H9 (cell line): ENCODE measurements around the gene CHPF. TPM values are rescaled to one million over a fixed set of nuclear protein-coding genes. Genes with fewer than 3 reads are reported as not detected.
A peak's percentile ranks its signal among the peaks of the same experiment; 100 is the strongest.

Experiments used
- DNase-seq: peaks from one replicate; pipeline ENCODE4 v3.0.0-alpha.2; 2017
- H2AFZ ChIP-seq: one replicate; pipeline ENCODE4 v1.6.1; 2013; ENCODE audit warnings: mild to moderate bottlenecking, low read length, control low read depth, moderate library complexity
- H2AK5ac ChIP-seq: 2 replicates; pipeline ENCODE4 v1.6.1; 2013; ENCODE audit warnings: low read length, control low read depth, mixed read lengths; ENCODE audit not compliant: insufficient read length
- H2BK120ac ChIP-seq: one replicate; pipeline ENCODE4 v1.6.1; 2013; ENCODE audit warnings: low read depth, mild to moderate bottlenecking, low read length, control low read depth, inconsistent platforms; ENCODE audit not compliant: poor library complexity, severe bottlenecking
- H2BK12ac ChIP-seq: 2 replicates; pipeline ENCODE4 v1.6.1; 2013; ENCODE audit warnings: low read length, control low read depth, mixed read lengths, low read depth; ENCODE audit not compliant: insufficient read length
- H2BK15ac ChIP-seq: 2 replicates; pipeline ENCODE4 v1.6.1; 2013; ENCODE audit warnings: low read depth, low read length, control low read depth
- H2BK20ac ChIP-seq: one replicate; pipeline ENCODE4 v1.6.1; 2013; ENCODE audit warnings: low read depth, mild to moderate bottlenecking, low read length, control low read depth, inconsistent platforms; ENCODE audit not compliant: poor library complexity, severe bottlenecking
- H2BK5ac ChIP-seq: 2 replicates; pipeline ENCODE4 v1.6.1; 2013; ENCODE audit warnings: low read length, control low read depth, mixed read lengths; ENCODE audit not compliant: insufficient read length
- H3K14ac ChIP-seq: 2 replicates; pipeline ENCODE4 v1.6.1; 2013; ENCODE audit warnings: low read length, control low read depth; ENCODE audit not compliant: insufficient read depth
- H3K18ac ChIP-seq: 2 replicates; pipeline ENCODE4 v1.6.1; 2013; ENCODE audit warnings: low read depth, mild to moderate bottlenecking, mixed read lengths, low read length, control low read depth; ENCODE audit not compliant: insufficient read length
- H3K23ac ChIP-seq: 2 replicates; pipeline ENCODE4 v1.6.1; 2013; ENCODE audit warnings: low read length, control low read depth, mixed read lengths, low read depth; ENCODE audit not compliant: insufficient read length
- H3K23me2 ChIP-seq: 2 replicates; pipeline ENCODE4 v1.6.1; 2013; ENCODE audit warnings: low read depth, mild to moderate bottlenecking, mixed read lengths, low read length, control low read depth; ENCODE audit not compliant: insufficient read length, poor library complexity, severe bottlenecking
- H3K27ac ChIP-seq: 2 replicates; pipeline ENCODE4 v1.5.1; 2013; ENCODE audit warnings: low read length, control low read depth, mixed read lengths, low read depth; ENCODE audit not compliant: insufficient read length
- H3K27me3 ChIP-seq: 2 replicates; pipeline ENCODE4 v1.6.1; 2013; ENCODE audit warnings: low read length, control low read depth, inconsistent platforms; ENCODE audit not compliant: insufficient read depth
- H3K4ac ChIP-seq: 2 replicates; pipeline ENCODE4 v1.6.1; 2013; ENCODE audit warnings: low read depth, mild to moderate bottlenecking, control low read depth, inconsistent platforms, low read length, moderate library complexity
- H3K4me1 ChIP-seq: 2 replicates; pipeline ENCODE4 v1.6.1; 2013; ENCODE audit warnings: low read length, control low read depth, inconsistent platforms; ENCODE audit not compliant: insufficient read depth
- H3K4me2 ChIP-seq: 2 replicates; pipeline ENCODE4 v1.6.1; 2013; ENCODE audit warnings: low read length, control low read depth, mixed read lengths; ENCODE audit not compliant: insufficient read length, insufficient read depth
- H3K56ac ChIP-seq: 2 replicates; pipeline ENCODE4 v1.6.1; 2013; ENCODE audit warnings: low read depth, mild to moderate bottlenecking, mixed read lengths, low read length, control low read depth; ENCODE audit not compliant: insufficient read length
- H3K79me1 ChIP-seq: 2 replicates; pipeline ENCODE4 v1.6.1; 2013; ENCODE audit warnings: low read depth, mild to moderate bottlenecking, moderate library complexity, low read length, control low read depth, inconsistent platforms; ENCODE audit not compliant: insufficient read depth, poor library complexity, severe bottlenecking
- H3K79me2 ChIP-seq: 2 replicates; pipeline ENCODE4 v1.6.1; 2013; ENCODE audit warnings: low read length, control low read depth, inconsistent platforms; ENCODE audit not compliant: insufficient read depth
- H3K9ac ChIP-seq: 2 replicates; pipeline ENCODE4 v1.6.1; 2013; ENCODE audit warnings: low read length, control low read depth, mixed read lengths; ENCODE audit not compliant: insufficient read length; ENCODE audit errors: extremely low read depth
- H3K9me3 ChIP-seq: one replicate; pipeline ENCODE4 v1.6.1; 2013; ENCODE audit warnings: low read depth, low read length, inconsistent platforms; ENCODE audit not compliant: control insufficient read depth
- H3T11ph ChIP-seq: one replicate; pipeline ENCODE4 v1.6.1; 2013; ENCODE audit warnings: mild to moderate bottlenecking, low read length, control low read depth, inconsistent platforms
- H4K20me1 ChIP-seq: one replicate; pipeline ENCODE4 v1.6.1; 2013; ENCODE audit not compliant: control insufficient read depth, insufficient read length, insufficient read depth
- H4K5ac ChIP-seq: 2 replicates; pipeline ENCODE4 v1.6.1; 2013; ENCODE audit warnings: low read depth, mild to moderate bottlenecking, mixed read lengths, low read length, control low read depth; ENCODE audit not compliant: insufficient read length
- H4K8ac ChIP-seq: replicated peaks from 2 replicates; pipeline ENCODE4 v1.6.1; 2013; ENCODE audit warnings: low read length, control low read depth, mixed read lengths, low read depth; ENCODE audit not compliant: insufficient read length
- H4K91ac ChIP-seq: 2 replicates; pipeline ENCODE4 v1.6.1; 2013; ENCODE audit warnings: low read depth, mild to moderate bottlenecking, moderate library complexity, mixed read lengths, low read length, control low read depth; ENCODE audit not compliant: insufficient read length
- H3K27ac Mint-ChIP-seq, 3 experiments: 2 replicates in 2 of 3; 3 replicates in 1 of 3; pipeline ENCODE4 v1.8.0; 2020 to 2021; ENCODE audit warnings: mixed read lengths in 3 of 3, mild to moderate bottlenecking in 1 of 3, moderate library complexity in 1 of 3
- H3K27me3 Mint-ChIP-seq: 2 replicates; pipeline ENCODE4 v1.8.0; 2021; ENCODE audit warnings: low read depth, mild to moderate bottlenecking, moderate library complexity, mixed read lengths
- H3K36me3 Mint-ChIP-seq, 3 experiments: 2 replicates in 2 of 3; 3 replicates in 1 of 3; pipeline ENCODE4 v1.8.0; 2020 to 2021; ENCODE audit warnings: low read depth in 3 of 3, mixed read lengths in 3 of 3; ENCODE audit not compliant: insufficient read depth in 1 of 3
- H3K4me1 Mint-ChIP-seq, 2 experiments: 2 replicates each; pipeline ENCODE4 v1.8.0; 2020; ENCODE audit warnings: mixed read lengths in 2 of 2
- H3K4me3 Mint-ChIP-seq, 2 experiments: 2 replicates in 1 of 2; 3 replicates in 1 of 2; pipeline ENCODE4 v1.8.0; 2020 to 2021; ENCODE audit warnings: mild to moderate bottlenecking in 2 of 2, mixed read lengths in 2 of 2, moderate library complexity in 1 of 2
- H3K9me3 Mint-ChIP-seq, 2 experiments: 2 replicates in 1 of 2; 3 replicates in 1 of 2; pipeline ENCODE4 v1.8.0; 2020; ENCODE audit warnings: mild to moderate bottlenecking in 2 of 2, mixed read lengths in 2 of 2, moderate library complexity in 1 of 2
- WGBS: extraction: QIAGEN DNeasy Blood & Tissue Kit; methylation state at CpG from one replicate; pipeline ENCODE4 v1.1.7; 2013; ENCODE audit warnings: missing lambda C conversion rate, low lambda C conversion rate, mixed read lengths; ENCODE audit not compliant: insufficient read length; ENCODE audit errors: extremely low coverage; 5-methylcytosine and 5-hydroxymethylcytosine counted together
- total RNA-seq: library from RNA; stranded (reverse); gene quantifications from 2 replicates; pipeline ENCODE4 v1.2.1, GENCODE V29; 2021
- TF ChIP-seq, protein P1 (sequence below): fragments of 200-600 bp; sonication (generic); conservative IDR thresholded peaks from 3 replicates; pipeline ENCODE4 v1.8.0; 2021; ENCODE audit warnings: antibody characterized with exemption, mild to moderate bottlenecking

The CHPF gene
- total RNA-seq, 1 experiment from 2014 or later: 46.5 TPM

DNA sequence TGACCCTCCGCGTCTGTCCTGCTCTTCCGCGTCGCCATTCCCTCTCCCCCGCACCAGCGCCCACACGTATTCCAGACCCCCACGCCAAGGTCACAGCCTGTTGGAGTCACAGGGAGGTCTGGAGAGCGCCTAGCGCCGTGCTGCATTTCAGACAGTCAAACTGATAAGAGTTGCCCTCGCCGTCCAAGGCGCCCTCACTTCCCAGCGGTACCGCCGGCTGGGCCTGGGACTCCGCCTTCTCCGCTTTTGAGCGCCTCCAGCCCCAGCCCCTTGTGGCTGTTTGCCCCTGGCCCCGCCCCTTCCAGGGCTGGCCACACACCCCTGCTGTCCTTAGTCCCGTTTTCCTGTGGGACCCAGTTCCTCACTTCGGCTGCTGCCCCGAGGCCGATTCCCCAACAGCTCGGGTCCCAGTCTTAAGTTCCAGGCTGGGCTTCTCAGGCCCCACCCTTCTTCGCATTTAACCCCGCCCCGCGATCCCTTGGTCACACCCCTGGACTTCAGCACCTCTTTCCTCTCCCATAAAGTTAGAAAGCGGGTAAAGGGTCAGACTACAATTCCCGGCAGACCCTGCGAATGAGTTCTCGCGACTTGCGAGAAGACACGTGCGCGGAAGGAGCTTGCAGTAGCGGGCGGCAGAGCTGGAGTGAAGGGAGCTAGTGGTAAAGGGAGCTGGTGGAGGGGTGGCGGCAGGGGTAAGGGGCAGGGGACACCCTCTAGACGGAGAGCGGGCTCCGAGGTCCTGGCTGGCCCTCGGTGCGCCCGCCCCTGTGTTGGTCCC is 45.1 kb downstream of the CHPF start, which contains the start of gene GMPPA:
GMPPA (plus strand) TSS at position 612 of the 778 bp plus-strand sequence. CDS start 1,085 bp downstream, outside the sequence.
- Mint-ChIP-seq H3K4me1 (peaks cover 36 to 52% of the 10 kb centered on the region in 2 experiments), H3K27me3 (peaks cover 43% of the 10 kb centered on the region), H3K27ac (peak within 1 kb of the TSS; percentile 83 to 94 (median 93); a peak in 6 of 7 replicates), H3K9me3 (no peaks in the 10 kb centered on the region; a peak in 1 of 5 replicates), H3K4me3 (peak within 1 kb of the TSS; percentile 81 to 96), H3K36me3 (peaks cover under 1 to 3% (median 2%) of the 10 kb centered on the region in 3 experiments; a peak in 6 of 7 replicates)
- Histone ChIP-seq H2BK20ac (no peak within 1 kb of the TSS), H3K56ac (no peak within 1 kb of the TSS), H2BK12ac (no peak within 1 kb of the TSS), H3K9me3 (no peaks in the 10 kb centered on the region), H3K4me1 (peaks cover 12% of the 10 kb centered on the region; the same call in 1 of the 2 replicates), H3K27ac (no peak within 1 kb of the TSS), H3K9ac (peak within 1 kb of the TSS; percentile 74), H3K23me2 (peaks cover 24% of the 10 kb centered on the region), H3T11ph (no peak within 1 kb of the TSS), H3K4ac (no peak within 1 kb of the TSS), H3K23ac (no peak within 1 kb of the TSS), H2BK15ac (no peak within 1 kb of the TSS), H4K5ac (no peak within 1 kb of the TSS), H3K14ac (no peak within 1 kb of the TSS), H3K27me3 (peaks cover 15% of the 10 kb centered on the region; the same call in 1 of the 2 replicates), H4K8ac (no peak within 1 kb of the TSS), H2BK5ac (no peak within 1 kb of the TSS), H2AK5ac (no peak within 1 kb of the TSS), H2BK120ac (no peak within 1 kb of the TSS), H4K91ac (no peak within 1 kb of the TSS), H2AFZ (no peak within 1 kb of the TSS), H3K4me2 (peak within 1 kb of the TSS; percentile 85), H3K79me1 (no peaks in the 10 kb centered on the region), H3K18ac (no peak within 1 kb of the TSS), H3K79me2 (no peaks in the 10 kb centered on the region), H4K20me1 (peaks cover 5% of the 10 kb centered on the region)
- peak; percentile 99 for DNase-seq
- whole genome bisulfite sequencing: no CpG with 5 or more reads among the region's 49 CpGs
- TF ChIP-seq, protein P1, sequence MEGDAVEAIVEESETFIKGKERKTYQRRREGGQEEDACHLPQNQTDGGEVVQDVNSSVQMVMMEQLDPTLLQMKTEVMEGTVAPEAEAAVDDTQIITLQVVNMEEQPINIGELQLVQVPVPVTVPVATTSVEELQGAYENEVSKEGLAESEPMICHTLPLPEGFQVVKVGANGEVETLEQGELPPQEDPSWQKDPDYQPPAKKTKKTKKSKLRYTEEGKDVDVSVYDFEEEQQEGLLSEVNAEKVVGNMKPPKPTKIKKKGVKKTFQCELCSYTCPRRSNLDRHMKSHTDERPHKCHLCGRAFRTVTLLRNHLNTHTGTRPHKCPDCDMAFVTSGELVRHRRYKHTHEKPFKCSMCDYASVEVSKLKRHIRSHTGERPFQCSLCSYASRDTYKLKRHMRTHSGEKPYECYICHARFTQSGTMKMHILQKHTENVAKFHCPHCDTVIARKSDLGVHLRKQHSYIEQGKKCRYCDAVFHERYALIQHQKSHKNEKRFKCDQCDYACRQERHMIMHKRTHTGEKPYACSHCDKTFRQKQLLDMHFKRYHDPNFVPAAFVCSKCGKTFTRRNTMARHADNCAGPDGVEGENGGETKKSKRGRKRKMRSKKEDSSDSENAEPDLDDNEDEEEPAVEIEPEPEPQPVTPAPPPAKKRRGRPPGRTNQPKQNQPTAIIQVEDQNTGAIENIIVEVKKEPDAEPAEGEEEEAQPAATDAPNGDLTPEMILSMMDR: no peak
